ENCODE data around the gene CMKLR1.

DNA sequence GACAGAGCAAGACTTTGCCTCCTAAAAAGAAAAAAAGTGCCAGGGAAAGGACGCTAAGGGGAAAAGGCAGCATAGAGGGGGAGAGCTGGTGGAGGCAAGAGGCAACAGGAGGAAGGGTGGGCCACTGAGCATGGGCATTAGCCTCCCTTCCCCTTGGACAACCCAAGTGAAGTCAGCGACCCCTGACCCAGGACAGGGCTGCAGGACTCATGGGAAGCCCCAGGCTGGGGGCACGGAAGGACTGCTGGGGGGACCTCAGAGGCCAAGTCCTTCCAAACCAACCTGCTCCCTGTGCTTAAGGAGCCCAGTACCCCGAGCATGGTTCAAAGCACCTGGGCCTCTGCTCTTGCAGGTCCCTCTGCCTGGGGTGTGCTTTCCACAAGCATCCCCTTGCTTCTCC is 27.5 kb downstream of the CMKLR1 start:
- TF ChIP-seq GATA3 (IDR thresholded peaks at IDR 0.05; ENCODE audit: low read depth, low read length) (no peak), GATA2 (IDR thresholded peaks at IDR 0.05; ENCODE audit: low read depth, low read length) (no peak)
